ENCODE measurements around the gene ABCA7. TPM values are rescaled to one million over a fixed set of nuclear protein-coding genes. Genes with fewer than 3 reads are reported as not detected.

The ABCA7 gene
- total RNA-seq, 2 experiments from 2014 or later = 114 to 118 TPM

DNA sequence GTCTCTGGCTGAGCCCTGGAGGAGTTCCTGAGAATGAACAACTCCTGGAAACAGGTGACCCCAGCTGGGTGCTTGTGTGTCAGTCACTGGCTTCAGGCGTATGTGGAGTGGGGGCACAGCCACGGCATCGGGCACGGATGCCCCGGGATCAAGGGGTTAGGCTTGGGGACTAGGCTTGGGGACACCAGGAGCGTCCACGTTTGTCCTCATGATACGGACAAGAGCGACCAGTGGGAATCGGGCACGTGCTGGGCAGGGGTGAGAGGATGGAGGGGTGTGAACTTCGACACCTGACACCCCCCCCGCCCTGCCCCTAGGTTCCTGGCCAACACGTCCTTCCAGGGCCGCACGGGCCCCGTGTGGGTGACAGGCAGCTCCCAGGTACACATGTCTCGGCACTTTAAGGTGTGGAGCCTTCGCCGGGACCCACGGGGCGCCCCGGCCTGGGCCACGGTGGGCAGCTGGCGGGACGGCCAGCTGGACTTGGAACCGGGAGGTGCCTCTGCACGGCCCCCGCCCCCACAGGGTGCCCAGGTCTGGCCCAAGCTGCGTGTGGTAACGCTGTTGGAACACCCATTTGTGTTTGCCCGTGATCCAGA lies 35.6 kb upstream of the ABCA7 start:
- H3K9me3 ChIP-seq (ENCODE audit: control insufficient read depth in 1 of 2, insufficient read depth in 1 of 2, low read length in 2 of 2) = peaks cover 0 to 11% of the 10 kb centered on the region in 2 experiments
- Mint-ChIP-seq H3K4me3 (no peak overlapping the region), H3K27ac (no peak overlapping the region), H3K9me3 (no peaks in the 10 kb centered on the region), H3K27me3 (peaks cover 9% of the 10 kb centered on the region), H3K4me1 (ENCODE audit: low read depth) (peaks cover under 1% of the 10 kb centered on the region), H3K36me3 (ENCODE audit: low read depth) (no peaks in the 10 kb centered on the region)
- peaks cover 14 to 18% of the 10 kb centered on the region in 2 experiments for H3K27me3 ChIP-seq (ENCODE audit: control insufficient read depth in 1 of 2, insufficient read depth in 2 of 2, low read length in 2 of 2)
- no peak for ATAC-seq (ENCODE audit: poor library complexity)
- no peaks in the 10 kb centered on the region for H3K36me3 ChIP-seq (ENCODE audit: insufficient read depth, low read length)
- H3K4me3 ChIP-seq (ENCODE audit: low read length) = no peak overlapping the region
- H3K27ac ChIP-seq (ENCODE audit: low read depth in 1 of 2, low read length in 2 of 2) = no peak overlapping the region
- CTCF ChIA-PET = interaction anchor here (0.6 kb wide), 1 partner anchor 82 kb away, joined by 3 read pairs; no protein-coding TSS in a partner anchor
- intact Hi-C loops (cut with DNase I, micrococcal nuclease) = no loop called here
- no peak for TF ChIP-seq CTCF (IDR thresholded peaks at IDR 0.05)
- POLR2A ChIA-PET = interaction anchor here (0.9 to 1.0 kb wide), 2 partner anchors 21 to 71 kb away, joined by 3 read pairs; partner anchors contain the start of gene WDR18
- H3K4me1 ChIP-seq (ENCODE audit: insufficient read depth, low read length) = peaks cover 16% of the 10 kb centered on the region
- DNase-seq = no peak

GRCh38 chr19:1004803-1005664 lies 34.9 kb upstream of the ABCA7 start:
- no peak for DNase-seq
- ATAC-seq (ENCODE audit: poor library complexity) = no peak
- intact Hi-C loops (cut with DNase I, micrococcal nuclease) = no loop called here
- H3K4me1 ChIP-seq (ENCODE audit: insufficient read depth, low read length) = peaks cover 14% of the 10 kb centered on the region
- H3K4me3 ChIP-seq (ENCODE audit: low read length) = no peak overlapping the region
- TF ChIP-seq CTCF (IDR thresholded peaks at IDR 0.05) = no peak
- CTCF ChIA-PET = no interaction called here
- Mint-ChIP-seq H3K36me3 (ENCODE audit: low read depth) (no peaks in the 10 kb centered on the region), H3K27ac (no peak overlapping the region), H3K27me3 (peaks cover 7% of the 10 kb centered on the region), H3K9me3 (no peaks in the 10 kb centered on the region), H3K4me3 (no peak overlapping the region), H3K4me1 (ENCODE audit: low read depth) (no peaks in the 10 kb centered on the region)
- H3K9me3 ChIP-seq (ENCODE audit: control insufficient read depth in 1 of 2, insufficient read depth in 1 of 2, low read length in 2 of 2) = peaks cover 0 to 11% of the 10 kb centered on the region in 2 experiments
- peaks cover 6% of the 10 kb centered on the region for H3K36me3 ChIP-seq (ENCODE audit: insufficient read depth, low read length)
- POLR2A ChIA-PET = interaction anchor here (0.9 to 1.0 kb wide), 2 partner anchors 21 to 70 kb away, joined by 3 read pairs; partner anchors contain the start of gene WDR18
- H3K27me3 ChIP-seq (ENCODE audit: control insufficient read depth in 1 of 2, insufficient read depth in 2 of 2, low read length in 2 of 2) = peaks cover 10 to 13% of the 10 kb centered on the region in 2 experiments
- no peak overlapping the region for H3K27ac ChIP-seq (ENCODE audit: low read depth in 1 of 2, low read length in 2 of 2)

DNA sequence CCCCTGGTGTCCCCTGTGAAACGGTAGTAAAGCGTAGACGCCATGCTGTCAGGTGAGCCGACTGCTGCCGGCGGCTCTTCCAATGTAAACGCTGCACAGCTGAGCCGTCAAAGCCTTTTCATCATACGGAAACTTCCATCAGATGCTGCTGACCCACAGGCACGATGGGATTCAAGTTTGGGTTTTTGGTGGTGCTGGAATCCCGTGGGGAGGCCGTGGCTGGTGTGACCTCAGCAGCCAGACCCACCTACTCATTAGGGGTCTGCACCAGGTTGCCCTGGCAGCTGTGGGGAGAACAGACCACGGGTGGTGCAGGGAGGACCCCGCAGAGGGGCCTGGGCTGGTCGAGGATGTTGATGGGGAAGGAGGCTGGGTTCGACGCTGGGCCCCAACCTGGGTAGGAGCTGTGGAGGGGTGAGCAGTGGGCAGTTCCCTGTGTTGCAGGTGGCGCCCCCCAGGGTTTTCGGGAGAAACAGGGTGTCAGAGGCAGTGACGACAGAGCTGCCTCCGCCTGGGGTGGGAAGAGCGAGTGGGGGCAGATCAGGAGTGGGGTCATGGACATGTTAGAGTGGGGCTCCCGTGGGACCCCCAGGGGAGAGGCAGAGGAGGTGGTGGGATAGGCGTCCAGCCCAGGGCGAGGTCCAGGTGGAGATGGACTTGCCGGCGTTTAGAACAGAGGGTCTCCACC lies 33.1 kb upstream of the ABCA7 start:
- H3K27me3 Mint-ChIP-seq = no peaks in the 10 kb centered on the region
- H3K4me1 Mint-ChIP-seq (ENCODE audit: low read depth) = no peaks in the 10 kb centered on the region
- intact Hi-C loops (cut with DNase I, micrococcal nuclease) = no loop called here
- ChIA-PET CTCF (no interaction called here), POLR2A (interaction anchor here (1.2 kb wide), 1 partner anchor 23 kb away, joined by 4 read pairs; the partner anchor contains the start of gene WDR18)
- no peak overlapping the region for H3K4me3 Mint-ChIP-seq
- no peak overlapping the region for H3K27ac Mint-ChIP-seq
- ATAC-seq (ENCODE audit: poor library complexity) (no peak), DNase-seq (no peak)
- Histone ChIP-seq H3K4me3 (ENCODE audit: low read length) (no peak overlapping the region), H3K9me3 (ENCODE audit: control insufficient read depth in 1 of 2, insufficient read depth in 1 of 2, low read length in 2 of 2) (no peaks in the 10 kb centered on the region), H3K4me1 (ENCODE audit: insufficient read depth, low read length) (peaks cover 1% of the 10 kb centered on the region), H3K27ac (ENCODE audit: low read depth in 1 of 2, low read length in 2 of 2) (no peak overlapping the region), H3K27me3 (ENCODE audit: control insufficient read depth in 1 of 2, insufficient read depth in 2 of 2, low read length in 2 of 2) (peaks cover 0 to 2% of the 10 kb centered on the region in 2 experiments), H3K36me3 (ENCODE audit: insufficient read depth, low read length) (peaks cover 14% of the 10 kb centered on the region)
- H3K36me3 Mint-ChIP-seq (ENCODE audit: low read depth) = no peaks in the 10 kb centered on the region
- no peaks in the 10 kb centered on the region for H3K9me3 Mint-ChIP-seq
- no peak for TF ChIP-seq CTCF (IDR thresholded peaks at IDR 0.05)

All from CD4-positive, alpha-beta T cell (primary cell).